ENCODE results near the gene JOSD1.
A peak's percentile ranks its signal among the peaks of the same experiment; 100 is the strongest.

JOSD1 gene

DNA sequence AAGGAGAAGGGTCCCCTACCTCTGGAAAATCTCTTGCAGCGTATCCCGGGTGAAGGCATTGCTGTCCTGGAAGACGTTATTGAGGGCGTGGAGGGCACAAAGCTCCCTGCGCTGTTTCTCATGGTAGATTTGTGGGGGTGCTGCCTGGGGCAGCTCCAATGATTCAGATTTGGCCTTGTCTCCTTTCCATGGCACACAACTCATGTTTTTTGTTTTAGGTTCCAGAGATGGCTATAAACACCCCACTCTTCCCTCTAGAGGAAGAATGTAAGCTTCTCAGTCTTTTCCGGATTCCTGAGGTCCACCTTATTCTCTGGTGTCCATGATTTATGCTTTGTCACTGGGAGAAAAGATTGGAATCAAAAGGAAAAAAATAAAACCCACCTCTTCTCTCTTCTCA, 959 bp downstream of the JOSD1 start:
- peak overlapping the region; percentile 81 for H3K4me3 ChIP-seq (replicated peaks; ENCODE audit: low read depth, low read length)
- TF ChIP-seq, protein P1, sequence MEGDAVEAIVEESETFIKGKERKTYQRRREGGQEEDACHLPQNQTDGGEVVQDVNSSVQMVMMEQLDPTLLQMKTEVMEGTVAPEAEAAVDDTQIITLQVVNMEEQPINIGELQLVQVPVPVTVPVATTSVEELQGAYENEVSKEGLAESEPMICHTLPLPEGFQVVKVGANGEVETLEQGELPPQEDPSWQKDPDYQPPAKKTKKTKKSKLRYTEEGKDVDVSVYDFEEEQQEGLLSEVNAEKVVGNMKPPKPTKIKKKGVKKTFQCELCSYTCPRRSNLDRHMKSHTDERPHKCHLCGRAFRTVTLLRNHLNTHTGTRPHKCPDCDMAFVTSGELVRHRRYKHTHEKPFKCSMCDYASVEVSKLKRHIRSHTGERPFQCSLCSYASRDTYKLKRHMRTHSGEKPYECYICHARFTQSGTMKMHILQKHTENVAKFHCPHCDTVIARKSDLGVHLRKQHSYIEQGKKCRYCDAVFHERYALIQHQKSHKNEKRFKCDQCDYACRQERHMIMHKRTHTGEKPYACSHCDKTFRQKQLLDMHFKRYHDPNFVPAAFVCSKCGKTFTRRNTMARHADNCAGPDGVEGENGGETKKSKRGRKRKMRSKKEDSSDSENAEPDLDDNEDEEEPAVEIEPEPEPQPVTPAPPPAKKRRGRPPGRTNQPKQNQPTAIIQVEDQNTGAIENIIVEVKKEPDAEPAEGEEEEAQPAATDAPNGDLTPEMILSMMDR (IDR thresholded peaks at IDR 0.05; ENCODE audit: low read length, missing control alignments) = no peak
- peak; percentile 63 for DNase-seq (ENCODE audit: low read depth)

DNA sequence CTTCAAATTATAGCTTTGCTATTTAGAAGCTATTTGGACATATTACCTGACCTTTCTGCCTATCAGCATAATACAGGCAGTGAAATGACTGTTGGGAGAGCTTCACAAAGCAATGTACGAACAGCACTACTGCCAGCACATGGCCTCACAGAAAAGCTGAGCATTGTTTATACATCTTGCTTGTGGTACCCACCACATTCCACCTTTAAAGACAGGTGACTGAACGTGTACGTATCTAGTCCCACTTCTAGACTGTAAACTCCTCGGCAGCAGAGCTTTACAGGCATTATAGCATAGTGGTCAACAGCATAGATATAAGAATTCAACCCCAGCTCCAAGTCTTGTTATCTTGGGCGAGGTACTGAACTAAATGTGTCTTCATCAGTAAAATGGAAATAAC, 1.6 kb downstream of the JOSD1 start:
- no peak for DNase-seq (ENCODE audit: low read depth)
- peak overlapping the region; percentile 81 for H3K4me3 ChIP-seq (replicated peaks; ENCODE audit: low read depth, low read length)
- TF ChIP-seq, protein P1 (IDR thresholded peaks at IDR 0.05; ENCODE audit: low read length, missing control alignments) = no peak

DNA sequence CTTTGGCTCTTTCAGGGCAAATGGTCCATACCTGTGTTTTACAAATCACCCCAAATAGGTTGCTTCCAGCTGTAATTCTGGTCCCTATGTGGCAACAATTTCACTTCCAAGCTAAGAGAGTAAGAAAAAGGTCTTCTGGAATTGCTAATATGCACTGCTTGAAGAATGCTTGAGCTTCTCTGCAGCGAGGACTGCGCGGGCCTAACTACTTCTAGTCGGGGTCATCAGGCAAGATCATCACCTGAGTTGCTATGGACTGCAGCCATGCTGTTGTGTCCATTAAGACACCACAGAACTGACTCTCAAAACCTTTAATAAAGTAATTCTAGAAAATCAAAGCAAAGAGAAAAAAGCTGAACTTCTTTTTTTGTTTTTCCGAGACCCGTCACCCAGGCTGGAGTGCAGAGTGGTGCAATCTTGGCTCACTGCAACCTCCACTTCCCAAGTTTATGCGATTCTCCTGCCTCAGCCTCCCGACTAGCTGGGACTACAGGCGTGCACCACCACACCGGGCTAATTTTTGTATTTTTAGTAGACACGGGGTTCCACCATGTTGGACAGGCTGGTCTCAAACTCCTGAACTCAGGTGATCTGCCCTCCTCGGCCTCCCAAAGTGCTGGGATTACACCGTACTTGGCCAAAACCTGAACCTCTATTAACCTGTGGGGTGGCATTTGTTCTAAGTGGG, 2.2 kb downstream of the JOSD1 start:
- TF ChIP-seq, protein P1 (IDR thresholded peaks at IDR 0.05; ENCODE audit: low read length, missing control alignments) = no peak
- peak overlapping the region; percentile 81 for H3K4me3 ChIP-seq (replicated peaks; ENCODE audit: low read depth, low read length)
- no peak for DNase-seq (ENCODE audit: low read depth)

DNA sequence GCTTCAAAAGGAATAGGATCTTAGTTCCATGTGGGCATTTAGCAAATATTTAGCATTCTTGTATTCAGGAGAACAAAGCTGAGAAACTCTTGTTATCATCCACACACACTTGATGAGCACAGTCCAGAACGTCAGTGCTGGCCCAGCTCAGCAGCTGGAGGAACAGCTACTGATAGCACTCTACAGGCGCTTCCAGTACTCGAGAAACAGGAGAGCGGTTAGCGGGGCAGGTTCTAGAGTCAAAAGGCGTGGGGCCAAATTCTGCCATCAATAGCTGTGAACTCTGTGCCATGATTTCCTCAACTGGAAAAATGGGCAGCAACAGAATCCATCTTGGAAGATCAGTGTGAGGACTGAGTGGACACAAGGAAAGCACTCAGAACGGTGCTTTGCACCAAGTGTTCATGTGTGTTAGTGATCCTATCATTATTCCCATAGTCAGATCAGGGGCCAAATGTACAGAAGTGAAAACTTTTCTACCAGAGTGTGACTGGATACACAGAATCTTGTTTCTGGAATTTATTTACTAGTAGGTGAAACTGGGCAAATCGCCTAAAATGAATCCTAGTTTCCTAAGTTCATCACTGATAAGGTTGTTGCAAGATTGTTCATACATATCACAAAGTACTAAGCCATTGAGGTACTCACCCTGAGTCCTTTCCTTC, 3.2 kb downstream of the JOSD1 start:
- DNase-seq (ENCODE audit: low read depth) = peak; percentile 78
- TF ChIP-seq, protein P1 (IDR thresholded peaks at IDR 0.05; ENCODE audit: low read length, missing control alignments) = no peak
- H3K4me3 ChIP-seq (replicated peaks; ENCODE audit: low read depth, low read length) = peak overlapping the region; percentile 81

DNA sequence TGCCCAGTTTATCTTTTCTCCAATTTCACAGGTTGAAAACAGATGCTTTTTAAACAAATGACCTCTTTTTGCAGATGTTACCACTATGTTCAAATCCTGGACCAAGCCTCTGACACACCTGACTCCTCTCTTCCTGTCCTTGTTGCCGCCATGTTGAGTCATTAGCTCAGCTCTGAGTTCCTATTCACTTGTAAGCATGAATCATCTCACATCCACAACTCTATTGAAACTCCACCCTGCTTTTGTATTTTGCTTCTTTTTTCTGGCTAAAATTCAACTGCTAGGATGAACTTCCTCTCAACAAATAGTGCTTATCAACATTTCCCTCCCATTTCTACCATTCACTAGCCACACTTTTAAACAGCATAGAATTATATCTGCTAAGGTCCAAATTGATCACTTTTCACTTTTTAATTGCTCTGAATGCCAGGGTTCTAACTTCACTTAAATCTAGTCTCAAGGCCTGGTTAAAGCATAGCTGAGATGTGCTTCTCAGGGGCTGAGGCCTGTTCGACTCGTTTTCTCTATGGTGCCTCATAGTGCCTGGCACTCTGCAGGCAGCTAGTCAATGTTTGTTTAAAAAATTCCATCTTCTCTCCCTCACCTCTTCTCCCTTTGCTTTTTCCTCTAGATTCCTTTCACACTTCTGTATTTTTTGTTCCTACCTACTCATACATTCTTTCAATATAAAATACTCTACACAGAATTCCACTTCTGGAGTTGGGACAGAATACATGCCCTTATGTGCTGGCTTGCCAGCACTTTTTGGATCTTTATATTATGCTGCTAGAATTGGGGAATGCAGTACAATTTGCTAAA, 3.9 kb downstream of the JOSD1 start:
- TF ChIP-seq, protein P1 (IDR thresholded peaks at IDR 0.05; ENCODE audit: low read length, missing control alignments) = no peak
- H3K4me3 ChIP-seq (replicated peaks; ENCODE audit: low read depth, low read length) = peak overlapping the region; percentile 81

DNA sequence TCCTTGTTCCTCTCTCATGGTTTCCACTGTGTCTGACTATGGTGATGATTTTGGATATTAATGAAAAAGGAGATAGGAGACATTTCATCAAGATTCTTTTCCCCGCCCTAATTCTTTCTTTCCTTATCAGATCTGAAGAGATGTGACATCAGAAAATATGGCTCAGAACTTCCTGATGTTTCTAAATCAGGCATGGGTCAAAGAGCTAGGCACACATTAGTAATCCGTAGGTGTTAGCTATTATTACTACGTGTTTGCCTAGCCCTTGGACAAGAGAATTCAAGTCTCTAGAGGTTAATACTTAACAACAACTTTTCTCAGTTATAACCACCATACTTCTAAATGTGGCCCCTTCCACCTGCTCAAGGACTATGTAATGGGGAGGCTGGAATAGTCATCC, 5.8 kb downstream of the JOSD1 start:
- TF ChIP-seq, protein P1 (IDR thresholded peaks at IDR 0.05; ENCODE audit: low read length, missing control alignments) = no peak
- DNase-seq (ENCODE audit: low read depth) = no peak
- no peak overlapping the region for H3K4me3 ChIP-seq (replicated peaks; ENCODE audit: low read depth, low read length)

More for the DNA sequence above, 3.9 kb downstream of the JOSD1 start:
- peak; percentile 89 for DNase-seq (ENCODE audit: low read depth)

All from fibroblast of pulmonary artery (primary cell).